MM.1S (cell line): ENCODE measurements around the gene SLC22A14.
"Not testable (repeated sequence)": the region's sequence is repeated elsewhere in the genome, so short reads cannot be mapped to it uniquely, and the experiment has no call there.

Experiments used
- CTCF ChIP-seq: fragments of 300-600 bp; sonication (generic); IDR thresholded peaks from 2 replicates; pipeline ENCODE4 v1.5.1; 2016; ENCODE audit warnings: antibody characterized with exemption, low read length, mixed read lengths
- EZH2 ChIP-seq: fragments of 300-600 bp; sonication (generic); optimal IDR thresholded peaks from 2 replicates; pipeline ENCODE3; 2017; ENCODE audit warnings: low read depth, mild to moderate bottlenecking, antibody characterized with exemption, low read length, mixed read lengths

- not testable (repeated sequence) for TF ChIP-seq CTCF, EZH2
These were observed 39.3 kb upstream of the SLC22A14 start for GRCh38 chr3:38242812-38243211.
